Loucy (cell line): ENCODE data around the gene KLHL2.
"Not testable (repeated sequence)": the region's sequence is repeated elsewhere in the genome, so short reads cannot be mapped to it uniquely, and the experiment has no call there.

Experiments used
- CTCF ChIP-seq: fragments of 200-600 bp; sonication (generic); conservative IDR thresholded peaks from 2 replicates; pipeline ENCODE4 v1.5.1; 2014; ENCODE audit warnings: mild to moderate bottlenecking, antibody characterized with exemption, low read length
- EZH2phosphoT487 ChIP-seq: fragments of 200-600 bp; IDR thresholded peaks from 2 replicates; pipeline ENCODE4 v1.6.1; 2018; ENCODE audit warnings: antibody characterized with exemption, mild to moderate bottlenecking, moderate library complexity, borderline replicate concordance

GRCh38 chr4:165215761-165216487 lies 8.6 kb downstream of the KLHL2 start:
- not testable (repeated sequence) for TF ChIP-seq CTCF, EZH2phosphoT487
